HG02798 (cell line): ENCODE measurements around the gene SLIT1.
"Not testable (repeated sequence)": the region's sequence is repeated elsewhere in the genome, so short reads cannot be mapped to it uniquely, and the experiment has no call there.

ENCODE experiments used
- ATAC-seq: cut with Tn5 transposase; IDR thresholded peaks from one replicate; pipeline ENCODE4 v1.9.1; 2021; ENCODE audit warnings: mild to moderate bottlenecking; ENCODE audit not compliant: unreplicated experiment, poor library complexity

SLIT1 gene

GRCh38 chr10:97090644-97091043 lies 95.1 kb downstream of the SLIT1 start:
- ATAC-seq = no peak

GRCh38 chr10:97090035-97090434 lies 95.7 kb downstream of the SLIT1 start:
- no peak for ATAC-seq

GRCh38 chr10:97089209-97089870 lies 96.4 kb downstream of the SLIT1 start:
- no peak for ATAC-seq

GRCh38 chr10:97087296-97087695 lies 98.5 kb downstream of the SLIT1 start:
- ATAC-seq = no peak

- ATAC-seq = no peak
These were observed 99.2 kb downstream of the SLIT1 start for GRCh38 chr10:97086530-97086929.

- ATAC-seq = no peak
These were observed 102.4 kb downstream of the SLIT1 start for GRCh38 chr10:97083228-97083829.

GRCh38 chr10:97082575-97082974 lies 103.2 kb downstream of the SLIT1 start:
- ATAC-seq = not testable (repeated sequence)

GRCh38 chr10:97081621-97082235 lies 104.0 kb downstream of the SLIT1 start:
- no peak for ATAC-seq

GRCh38 chr10:97080051-97080776 lies 105.5 kb downstream of the SLIT1 start:
- ATAC-seq = no peak

- no peak for ATAC-seq
These were observed 106.3 kb downstream of the SLIT1 start for GRCh38 chr10:97079448-97079847.

- no peak for ATAC-seq
These were observed 106.8 kb downstream of the SLIT1 start for GRCh38 chr10:97078938-97079445.

- no peak for ATAC-seq
These were observed 107.4 kb downstream of the SLIT1 start for GRCh38 chr10:97078261-97078937.

- ATAC-seq = no peak
These were observed 109.0 kb downstream of the SLIT1 start for GRCh38 chr10:97076781-97077180.

- no peak for ATAC-seq
These were observed 109.7 kb downstream of the SLIT1 start for GRCh38 chr10:97075961-97076525.

- no peak for ATAC-seq
These were observed 110.3 kb downstream of the SLIT1 start for GRCh38 chr10:97075421-97075820.

- ATAC-seq = no peak
These were observed 111.3 kb downstream of the SLIT1 start for GRCh38 chr10:97074256-97075145.

- peak; percentile 60 for ATAC-seq
These were observed 112.7 kb downstream of the SLIT1 start for GRCh38 chr10:97072851-97073665.

GRCh38 chr10:97071496-97071895 lies 114.3 kb downstream of the SLIT1 start:
- no peak for ATAC-seq
